Fibroblast of lung (primary cell): ENCODE results near the gene CD3E. TPM values are rescaled to one million over a fixed set of nuclear protein-coding genes. Genes with fewer than 3 reads are reported as not detected.
A peak's percentile ranks its signal among the peaks of the same experiment; 100 is the strongest.
"Not testable (repeated sequence)": the region's sequence is repeated elsewhere in the genome, so short reads cannot be mapped to it uniquely, and the experiment has no call there.

ENCODE experiments used
- DNase-seq, 2 donors: peaks; one replicate each; pipeline versions ENCODE4 v3.0.0 to v3.0.0-alpha.2; 2010; ENCODE audit warnings: low read depth in 2 of 2
- H2AFZ ChIP-seq: 2 replicates; pipeline ENCODE4 v1.5.1; 2012; ENCODE audit warnings: low read length, control low read depth, inconsistent platforms
- H3K27ac ChIP-seq: 2 replicates; pipeline ENCODE4 v1.5.1; 2011; ENCODE audit warnings: low read length, control low read depth; ENCODE audit not compliant: insufficient read depth
- H3K27me3 ChIP-seq: 2 replicates; pipeline ENCODE4 v1.5.1; 2011; ENCODE audit warnings: mild to moderate bottlenecking, low read length; ENCODE audit not compliant: control insufficient read depth, insufficient read depth
- H3K36me3 ChIP-seq: 2 replicates; pipeline ENCODE4 v1.5.1; 2011; ENCODE audit warnings: low read length; ENCODE audit not compliant: control insufficient read depth, insufficient read depth
- H3K4me1 ChIP-seq: 2 replicates; pipeline ENCODE4 v1.5.1; 2011; ENCODE audit warnings: low read length; ENCODE audit not compliant: control insufficient read depth, insufficient read depth; ENCODE audit errors: extremely low read depth
- H3K4me2 ChIP-seq: 2 replicates; pipeline ENCODE4 v1.5.1; 2011; ENCODE audit warnings: low read length, control low read depth; ENCODE audit not compliant: insufficient read depth; ENCODE audit errors: extremely low read depth
- H3K4me3 ChIP-seq, 4 experiments: fragments of 200-600 bp in 1 of 4; sonication (generic) in 1 of 4; replicated peaks in 1 of 4; 2 replicates each; pipeline ENCODE4 v1.5.1; 2011 to 2016; ENCODE audit warnings: low read length in 4 of 4, low read depth in 3 of 4, mild to moderate bottlenecking in 3 of 4, control low read depth in 2 of 4, inconsistent platforms in 1 of 4, mixed read lengths in 1 of 4; ENCODE audit not compliant: insufficient read depth in 1 of 4; ENCODE audit errors: control extremely low read depth in 1 of 4
- H3K79me2 ChIP-seq: 2 replicates; pipeline ENCODE4 v1.5.1; 2012; ENCODE audit warnings: mild to moderate bottlenecking, low read length, inconsistent platforms; ENCODE audit not compliant: control insufficient read depth, insufficient read depth
- H3K9ac ChIP-seq: 2 replicates; pipeline ENCODE4 v1.5.1; 2011; ENCODE audit warnings: mild to moderate bottlenecking, low read length, control low read depth; ENCODE audit not compliant: insufficient read depth
- H3K9me3 ChIP-seq: 2 replicates; pipeline ENCODE4 v1.5.1; 2012; ENCODE audit warnings: low read depth, low read length; ENCODE audit not compliant: control insufficient read depth, insufficient read depth
- H4K20me1 ChIP-seq: 2 replicates; pipeline ENCODE4 v1.5.1; 2011; ENCODE audit warnings: low read length; ENCODE audit not compliant: control insufficient read depth, insufficient read depth; ENCODE audit errors: extremely low read depth
- EZH2 ChIP-seq: IDR thresholded peaks from 2 replicates; pipeline ENCODE4 v1.5.1; 2012; ENCODE audit warnings: low read length, control low read depth, mild to moderate bottlenecking; ENCODE audit errors: missing control alignments
- polyA plus RNA-seq, 2 donors: library from polyadenylated mRNA; depleted of rRNA in 1 of 2; stranded (reverse) in 1 of 2; unstranded in 1 of 2; fragments of >200 nt; gene quantifications; 2 replicates each; pipeline ENCODE4 v1.2.1, GENCODE V29; 2011 to 2012; ENCODE audit warnings: missing spikeins in 1 of 2
- total RNA-seq: library from RNA; depleted of rRNA; stranded (reverse); fragments of >200 nt; gene quantifications from 2 replicates; pipeline ENCODE4 v1.2.1, GENCODE V29; 2014
- TF ChIP-seq, protein P1 (sequence below), 2 donors: IDR thresholded peaks in 1 of 2; conservative IDR thresholded peaks in 1 of 2; 1 replicate in 1 of 2; 2 replicates in 1 of 2; pipeline ENCODE4 v1.5.1; 2011 to 2012; ENCODE audit warnings: low read length in 2 of 2, control low read depth in 1 of 2, inconsistent platforms in 1 of 2, low read depth in 1 of 2, mild to moderate bottlenecking in 1 of 2

CD3E gene
- total and polyA plus RNA-seq, 2 donors (not counting 1 experiment from before 2014, with no cell fraction given), result not detected

DNA sequence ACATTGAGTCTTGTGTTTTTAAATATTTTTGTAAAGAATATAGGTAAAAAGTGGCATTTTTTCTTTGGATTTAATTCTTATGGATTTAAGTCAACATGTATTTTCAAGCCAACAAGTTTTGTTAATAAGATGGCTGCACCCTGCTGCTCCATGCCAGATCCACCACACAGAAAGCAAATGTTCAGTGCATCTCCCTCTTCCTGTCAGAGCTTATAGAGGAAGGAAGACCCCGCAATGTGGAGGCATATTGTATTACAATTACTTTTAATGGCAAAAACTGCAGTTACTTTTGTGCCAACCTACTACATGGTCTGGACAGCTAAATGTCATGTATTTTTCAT is 333 bp upstream of the CD3E start:
- no peak overlapping the region for H3K9ac ChIP-seq
- H4K20me1 ChIP-seq, result no peaks in the 10 kb centered on the region
- no peaks in the 10 kb centered on the region for H3K36me3 ChIP-seq
- no peak overlapping the region for H3K4me3 ChIP-seq
- no peaks in the 10 kb centered on the region for H3K9me3 ChIP-seq
- H3K27me3 ChIP-seq, result peaks cover 4% of the 10 kb centered on the region
- H3K4me1 ChIP-seq, result no peaks in the 10 kb centered on the region
- H2AFZ ChIP-seq, result no peak overlapping the region
- no peak overlapping the region for H3K4me2 ChIP-seq
- no peaks in the 10 kb centered on the region for H3K79me2 ChIP-seq
- TF ChIP-seq EZH2, result no peak
- TF ChIP-seq, protein P1, sequence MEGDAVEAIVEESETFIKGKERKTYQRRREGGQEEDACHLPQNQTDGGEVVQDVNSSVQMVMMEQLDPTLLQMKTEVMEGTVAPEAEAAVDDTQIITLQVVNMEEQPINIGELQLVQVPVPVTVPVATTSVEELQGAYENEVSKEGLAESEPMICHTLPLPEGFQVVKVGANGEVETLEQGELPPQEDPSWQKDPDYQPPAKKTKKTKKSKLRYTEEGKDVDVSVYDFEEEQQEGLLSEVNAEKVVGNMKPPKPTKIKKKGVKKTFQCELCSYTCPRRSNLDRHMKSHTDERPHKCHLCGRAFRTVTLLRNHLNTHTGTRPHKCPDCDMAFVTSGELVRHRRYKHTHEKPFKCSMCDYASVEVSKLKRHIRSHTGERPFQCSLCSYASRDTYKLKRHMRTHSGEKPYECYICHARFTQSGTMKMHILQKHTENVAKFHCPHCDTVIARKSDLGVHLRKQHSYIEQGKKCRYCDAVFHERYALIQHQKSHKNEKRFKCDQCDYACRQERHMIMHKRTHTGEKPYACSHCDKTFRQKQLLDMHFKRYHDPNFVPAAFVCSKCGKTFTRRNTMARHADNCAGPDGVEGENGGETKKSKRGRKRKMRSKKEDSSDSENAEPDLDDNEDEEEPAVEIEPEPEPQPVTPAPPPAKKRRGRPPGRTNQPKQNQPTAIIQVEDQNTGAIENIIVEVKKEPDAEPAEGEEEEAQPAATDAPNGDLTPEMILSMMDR (conservative IDR thresholded peaks at IDR 0.05 in 1 of 2, IDR thresholded peaks at IDR 0.05 in 1 of 2; ENCODE audit: low read depth in 1 of 2, low read length in 2 of 2), result no peak
- DNase-seq, result no peak
- no peak overlapping the region for H3K27ac ChIP-seq

DNA sequence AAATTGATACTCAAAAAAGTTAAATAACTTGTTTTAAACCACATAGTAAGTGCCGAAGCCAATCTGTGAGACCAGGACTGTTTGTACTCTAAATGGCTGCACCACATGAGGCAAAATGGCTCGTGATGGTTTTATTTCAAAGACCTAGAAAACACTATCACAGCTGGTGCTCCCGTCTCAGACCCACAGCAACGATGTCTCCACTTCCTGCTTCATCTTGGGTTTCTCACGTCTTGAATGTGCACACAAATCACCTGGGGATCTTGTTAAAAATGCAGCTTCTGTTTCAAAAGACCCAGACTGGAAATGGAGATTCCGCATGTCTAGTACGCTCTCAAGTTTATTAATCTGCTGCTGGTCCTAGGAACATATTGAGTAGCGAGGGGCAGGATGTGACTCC is 1.2 kb downstream of the CD3E start:
- Histone ChIP-seq H3K36me3 (no peaks in the 10 kb centered on the region), H3K4me1 (no peaks in the 10 kb centered on the region), H3K27ac (no peak overlapping the region), H3K4me2 (no peak overlapping the region), H3K9me3 (no peaks in the 10 kb centered on the region), H3K9ac (no peak overlapping the region), H2AFZ (no peak overlapping the region), H4K20me1 (no peaks in the 10 kb centered on the region), H3K4me3 (no peak overlapping the region), H3K27me3 (peaks cover 4% of the 10 kb centered on the region), H3K79me2 (no peaks in the 10 kb centered on the region)
- no peak for TF ChIP-seq EZH2
- TF ChIP-seq, protein P1 (conservative IDR thresholded peaks at IDR 0.05 in 1 of 2, IDR thresholded peaks at IDR 0.05 in 1 of 2; ENCODE audit: low read depth in 1 of 2, low read length in 2 of 2), result no peak
- no peak for DNase-seq

DNA sequence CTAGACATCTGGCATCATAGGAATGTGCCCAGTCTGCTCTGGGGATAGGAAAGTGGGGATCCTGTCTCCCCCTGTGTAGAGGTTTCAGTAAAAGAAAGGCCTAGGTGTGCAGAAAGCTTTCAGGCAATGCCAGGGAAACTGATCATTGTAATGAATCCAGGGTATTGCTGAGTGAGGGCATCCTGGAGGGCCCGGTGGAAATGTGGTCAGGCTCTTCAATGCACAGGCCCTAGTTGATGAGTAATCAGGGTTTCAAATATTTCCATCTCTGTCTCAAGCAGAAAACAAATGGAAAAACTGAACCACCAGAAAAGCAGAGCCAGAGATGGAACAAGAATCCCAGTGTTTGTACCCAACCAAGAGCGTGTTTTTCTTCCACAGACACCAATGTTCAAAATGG is 2.0 kb downstream of the CD3E start:
- no peak for TF ChIP-seq EZH2
- TF ChIP-seq, protein P1 (conservative IDR thresholded peaks at IDR 0.05 in 1 of 2, IDR thresholded peaks at IDR 0.05 in 1 of 2; ENCODE audit: low read depth in 1 of 2, low read length in 2 of 2), result no peak
- H3K4me3 ChIP-seq, result no peak overlapping the region
- no peak overlapping the region for H3K4me2 ChIP-seq
- DNase-seq, result peak in 1 of 2 donors; percentile 13
- H4K20me1 ChIP-seq, result no peaks in the 10 kb centered on the region
- no peak overlapping the region for H3K9ac ChIP-seq
- H3K4me1 ChIP-seq, result no peaks in the 10 kb centered on the region
- no peak overlapping the region for H2AFZ ChIP-seq
- H3K27me3 ChIP-seq, result peaks cover 4% of the 10 kb centered on the region
- no peak overlapping the region for H3K27ac ChIP-seq
- no peaks in the 10 kb centered on the region for H3K79me2 ChIP-seq
- H3K36me3 ChIP-seq, result no peaks in the 10 kb centered on the region
- no peaks in the 10 kb centered on the region for H3K9me3 ChIP-seq

DNA sequence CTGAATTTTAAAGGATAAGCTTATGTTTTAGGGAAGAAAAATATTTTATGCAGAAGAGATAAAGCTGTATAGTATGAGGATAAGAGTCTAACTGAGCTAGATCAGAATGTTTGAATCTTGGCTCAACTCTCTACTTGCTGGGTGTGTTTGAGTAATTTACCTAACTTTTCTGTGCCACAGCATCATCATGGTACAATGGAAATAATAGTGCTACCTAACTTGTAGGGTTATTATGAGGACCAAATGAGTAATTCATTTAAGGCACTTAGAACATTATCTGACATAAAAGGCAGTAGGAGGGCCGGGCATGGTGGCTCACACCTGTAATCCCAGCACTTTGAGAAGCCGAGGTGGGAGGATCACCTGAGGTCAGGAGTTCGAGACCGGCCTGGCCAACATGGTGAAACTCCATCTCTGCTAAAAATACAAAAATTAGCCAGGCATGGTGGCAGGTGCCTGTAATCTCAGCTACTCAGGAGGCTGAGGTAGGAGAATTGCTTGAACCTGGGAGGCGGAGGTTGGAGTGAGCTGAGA is 4.5 kb downstream of the CD3E start:
- not testable (repeated sequence) for H3K4me3 ChIP-seq, H3K27me3 ChIP-seq, H3K27ac ChIP-seq, DNase-seq, H3K9me3 ChIP-seq, H3K4me2 ChIP-seq, H3K4me1 ChIP-seq, H3K79me2 ChIP-seq, H3K9ac ChIP-seq, H4K20me1 ChIP-seq, H3K36me3 ChIP-seq, H2AFZ ChIP-seq
